ENCODE results near the gene ZSWIM3. TPM values are rescaled to one million over a fixed set of nuclear protein-coding genes. Genes with fewer than 3 reads are reported as not detected.

The ZSWIM3 gene
- total and polyA plus RNA-seq, 4 experiments from 2014 or later: 0.77 to 7.1 (median 4.6) TPM

GRCh38 chr20:45924391-45925261 is 67.2 kb downstream of the ZSWIM3 start:
- intact Hi-C loops (cut with micrococcal nuclease): no loop called here
- Histone ChIP-seq H3K4me1 (ENCODE audit: insufficient read depth, low read length) (peaks cover 4% of the 10 kb centered on the region), H3K27me3 (ENCODE audit: insufficient read depth, low read length) (peaks cover 7% of the 10 kb centered on the region), H3K27ac (ENCODE audit: low read depth, low read length) (no peak overlapping the region), H3K4me3 (ENCODE audit: low read length in 2 of 2) (no peak overlapping the region), H3K36me3 (ENCODE audit: insufficient read depth, low read length) (no peaks in the 10 kb centered on the region), H3K9me3 (ENCODE audit: control insufficient read depth in 1 of 2, low read length in 2 of 2) (no peaks in the 10 kb centered on the region)
- DNase-seq: no peak
- H3K27me3 Mint-ChIP-seq: peaks cover 7 to 11% of the 10 kb centered on the region in 2 donors
- ChIA-PET CTCF (ENCODE audit: partially characterized antibody) (interaction anchor here (1.1 to 1.4 kb wide), 3 partner anchors 8 to 124 kb away, joined by 3 to 4 read pairs (median 3); partner anchors contain the start of gene PCIF1), POLR2A (ENCODE audit: partially characterized antibody) (interaction anchor here (0.7 to 2.5 kb wide), 6 partner anchors 10 to 68 kb away, joined by 3 to 13 read pairs (median 3); partner anchors contain the start of gene PCIF1)
- peaks cover 0 to 4% (median 2%) of the 10 kb centered on the region in 4 donors for H3K4me1 Mint-ChIP-seq
- no peak overlapping the region for H3K4me3 Mint-ChIP-seq
- H3K9me3 Mint-ChIP-seq: no peaks in the 10 kb centered on the region
- no peaks in the 10 kb centered on the region for H3K36me3 Mint-ChIP-seq
- H3K27ac Mint-ChIP-seq: peak overlapping the region in 2 of 7 donors; percentile 3 to 31

- Histone ChIP-seq H3K36me3 (ENCODE audit: insufficient read depth, low read length) (no peaks in the 10 kb centered on the region), H3K4me3 (ENCODE audit: low read length in 2 of 2) (no peak overlapping the region), H3K27ac (ENCODE audit: low read depth, low read length) (no peak overlapping the region), H3K4me1 (ENCODE audit: insufficient read depth, low read length) (peaks cover 4% of the 10 kb centered on the region), H3K9me3 (ENCODE audit: control insufficient read depth in 1 of 2, low read length in 2 of 2) (no peaks in the 10 kb centered on the region), H3K27me3 (ENCODE audit: insufficient read depth, low read length) (peaks cover 2% of the 10 kb centered on the region)
- no peak overlapping the region for H3K27ac Mint-ChIP-seq
- CTCF ChIA-PET (ENCODE audit: partially characterized antibody): interaction anchor here (0.9 kb wide), 1 partner anchor 88 kb away, joined by 3 read pairs; no protein-coding TSS in a partner anchor
- intact Hi-C loops (cut with micrococcal nuclease): no loop called here
- peaks cover 2 to 5% of the 10 kb centered on the region in 2 donors for H3K27me3 Mint-ChIP-seq
- H3K36me3 Mint-ChIP-seq: no peaks in the 10 kb centered on the region
- H3K4me1 Mint-ChIP-seq: peaks cover 0 to 4% (median 2%) of the 10 kb centered on the region in 4 donors
- H3K4me3 Mint-ChIP-seq: no peak overlapping the region
- POLR2A ChIA-PET (ENCODE audit: partially characterized antibody): interaction anchor here (0.7 to 2.5 kb wide), 3 partner anchors 8 to 36 kb away, joined by 3 to 13 read pairs (median 3); partner anchors contain the start of gene PCIF1
- H3K9me3 Mint-ChIP-seq: no peaks in the 10 kb centered on the region
- DNase-seq: no peak
These were observed 68.5 kb downstream of the ZSWIM3 start for GRCh38 chr20:45925821-45926506.

- peaks cover under 1 to 2% of the 10 kb centered on the region in 2 donors for H3K27me3 Mint-ChIP-seq
- Histone ChIP-seq H3K4me1 (ENCODE audit: insufficient read depth, low read length) (peaks cover 4% of the 10 kb centered on the region), H3K27me3 (ENCODE audit: insufficient read depth, low read length) (no peaks in the 10 kb centered on the region), H3K36me3 (ENCODE audit: insufficient read depth, low read length) (no peaks in the 10 kb centered on the region), H3K27ac (ENCODE audit: low read depth, low read length) (no peak overlapping the region), H3K4me3 (ENCODE audit: low read length in 2 of 2) (no peak overlapping the region), H3K9me3 (ENCODE audit: control insufficient read depth in 1 of 2, low read length in 2 of 2) (no peaks in the 10 kb centered on the region)
- no peaks in the 10 kb centered on the region for H3K9me3 Mint-ChIP-seq
- DNase-seq: no peak
- H3K36me3 Mint-ChIP-seq: no peaks in the 10 kb centered on the region
- ChIA-PET POLR2A (ENCODE audit: partially characterized antibody) (interaction anchor here (0.7 to 2.5 kb wide), 3 partner anchors 8 to 22 kb away, joined by 3 to 13 read pairs (median 3); partner anchors contain the start of gene PCIF1), CTCF (ENCODE audit: partially characterized antibody) (interaction anchor here (1.0 kb wide), 1 partner anchor 44 kb away, joined by 4 read pairs; no protein-coding TSS in a partner anchor)
- H3K27ac Mint-ChIP-seq: no peak overlapping the region
- H3K4me1 Mint-ChIP-seq: peaks cover 0 to 4% (median 2%) of the 10 kb centered on the region in 4 donors
- no peak overlapping the region for H3K4me3 Mint-ChIP-seq
- intact Hi-C loops (cut with micrococcal nuclease): no loop called here
These were observed 69.3 kb downstream of the ZSWIM3 start for GRCh38 chr20:45926731-45927070.

- Mint-ChIP-seq H3K9me3 (no peaks in the 10 kb centered on the region), H3K27ac (peak overlapping the region in 2 of 7 donors; percentile 24 to 68), H3K27me3 (no peaks in the 10 kb centered on the region), H3K4me1 (peaks cover 0 to 4% (median 2%) of the 10 kb centered on the region in 4 donors), H3K4me3 (no peak overlapping the region), H3K36me3 (no peaks in the 10 kb centered on the region)
- intact Hi-C loops (cut with micrococcal nuclease): no loop called here
- no peaks in the 10 kb centered on the region for H3K36me3 ChIP-seq (ENCODE audit: insufficient read depth, low read length)
- CTCF ChIA-PET (ENCODE audit: partially characterized antibody): interaction anchor here (1.0 to 1.1 kb wide), 2 partner anchors 43 to 102 kb away, joined by 3 to 4 read pairs; no protein-coding TSS in a partner anchor
- peaks cover 4% of the 10 kb centered on the region for H3K4me1 ChIP-seq (ENCODE audit: insufficient read depth, low read length)
- H3K27ac ChIP-seq (ENCODE audit: low read depth, low read length): no peak overlapping the region
- no peak for DNase-seq
- H3K27me3 ChIP-seq (ENCODE audit: insufficient read depth, low read length): no peaks in the 10 kb centered on the region
- POLR2A ChIA-PET (ENCODE audit: partially characterized antibody): interaction anchor here (0.7 to 3.2 kb wide), 4 partner anchors 17 to 57 kb away, joined by 3 to 11 read pairs (median 4); partner anchors contain the start of genes CTSA and NEURL2
- H3K4me3 ChIP-seq (ENCODE audit: low read length in 2 of 2): no peak overlapping the region
- no peaks in the 10 kb centered on the region for H3K9me3 ChIP-seq (ENCODE audit: control insufficient read depth in 1 of 2, low read length in 2 of 2)
These were observed 69.9 kb downstream of the ZSWIM3 start for GRCh38 chr20:45927071-45927878.

Other genes starting within 250 kb of the ZSWIM3 start
- not detected for gene WFDC10A, start 227.9 kb upstream of the ZSWIM3 start, total RNA-seq
- gene WFDC10A, start 227.9 kb upstream of the ZSWIM3 start, polyA plus RNA-seq: not detected
- not detected for gene WFDC9, start 226.3 kb upstream of the ZSWIM3 start, total RNA-seq
- not detected for gene WFDC9, start 226.3 kb upstream of the ZSWIM3 start, polyA plus RNA-seq
- gene WFDC11, start 187.4 kb upstream of the ZSWIM3 start, total RNA-seq: not detected
- not detected for gene WFDC11, start 187.4 kb upstream of the ZSWIM3 start, polyA plus RNA-seq
- gene WFDC13, start 155.6 kb upstream of the ZSWIM3 start, total RNA-seq: not detected
- not detected for gene WFDC13, start 155.6 kb upstream of the ZSWIM3 start, polyA plus RNA-seq
- gene WFDC10B, start 152.6 kb upstream of the ZSWIM3 start, total RNA-seq: not detected
- not detected for gene WFDC10B, start 152.6 kb upstream of the ZSWIM3 start, polyA plus RNA-seq
- not detected for gene SPINT4, start 135.3 kb upstream of the ZSWIM3 start, total RNA-seq
- gene SPINT4, start 135.3 kb upstream of the ZSWIM3 start, polyA plus RNA-seq: not detected
- not detected for gene WFDC3, start 65.7 kb upstream of the ZSWIM3 start, total RNA-seq
- not detected for gene WFDC3, start 65.7 kb upstream of the ZSWIM3 start, polyA plus RNA-seq
- gene DNTTIP1, start 65.7 kb upstream of the ZSWIM3 start, total RNA-seq: 10 to 100 TPM; 18.6 TPM
- 10 to 100 TPM; 37.3 to 49.9 TPM for gene DNTTIP1, start 65.7 kb upstream of the ZSWIM3 start, polyA plus RNA-seq
- under 1 TPM; 0.55 to 0.61 TPM for gene UBE2C, start 45.0 kb upstream of the ZSWIM3 start, total RNA-seq
- under 1 TPM in 1 of 2 donors, not detected in 1; 0.36 TPM for gene UBE2C, start 45.0 kb upstream of the ZSWIM3 start, polyA plus RNA-seq
- gene TNNC2, start 30.3 kb upstream of the ZSWIM3 start, total RNA-seq: not detected
- under 1 TPM; 0.61 to 0.67 TPM for gene TNNC2, start 30.3 kb upstream of the ZSWIM3 start, polyA plus RNA-seq
- 1 to 10 TPM; 2.6 to 3.5 TPM for gene SNX21, start 23.8 kb upstream of the ZSWIM3 start, total RNA-seq
- 1 to 10 TPM in 1 of 2 donors, under 1 TPM in 1; 0.20 to 1.8 TPM for gene SNX21, start 23.8 kb upstream of the ZSWIM3 start, polyA plus RNA-seq
- 10 to 100 TPM; 30.6 to 33.4 TPM for gene ACOT8, start 222 bp upstream of the ZSWIM3 start, total RNA-seq
- 10 to 100 TPM; 38.0 to 54.3 TPM for gene ACOT8, start 222 bp upstream of the ZSWIM3 start, polyA plus RNA-seq
- 10 to 100 TPM; 18.2 to 18.5 TPM for gene ZSWIM1, start 23.6 kb downstream of the ZSWIM3 start, total RNA-seq
- gene ZSWIM1, start 23.6 kb downstream of the ZSWIM3 start, polyA plus RNA-seq: 1 to 10 TPM in 1 of 2 donors, under 1 TPM in 1; 0.86 to 8.5 TPM
- gene SPATA25, start 30.0 kb downstream of the ZSWIM3 start, total RNA-seq: 1 to 10 TPM; 2.8 to 4.7 TPM
- gene SPATA25, start 30.0 kb downstream of the ZSWIM3 start, polyA plus RNA-seq: under 1 TPM in 1 of 2 donors, not detected in 1; 0.38 TPM
- 1 to 10 TPM; 5.5 to 5.6 TPM for gene NEURL2, start 33.6 kb downstream of the ZSWIM3 start, total RNA-seq
- under 1 TPM; 0.29 to 0.75 TPM for gene NEURL2, start 33.6 kb downstream of the ZSWIM3 start, polyA plus RNA-seq
- gene CTSA, start 33.7 kb downstream of the ZSWIM3 start, total RNA-seq: 100 to 1,000 TPM; 102 to 103 TPM
- 100 to 1,000 TPM; 143 to 165 TPM for gene CTSA, start 33.7 kb downstream of the ZSWIM3 start, polyA plus RNA-seq
- gene PLTP, start 54.5 kb downstream of the ZSWIM3 start, total RNA-seq: under 1 TPM in 1 of 2 experiments, not detected in 1; 0.19 TPM
- gene PLTP, start 54.5 kb downstream of the ZSWIM3 start, polyA plus RNA-seq: under 1 TPM; 0.29 to 0.69 TPM
- gene PCIF1, start 77.1 kb downstream of the ZSWIM3 start, total RNA-seq: 10 to 100 TPM; 63.1 to 69.4 TPM
- gene PCIF1, start 77.1 kb downstream of the ZSWIM3 start, polyA plus RNA-seq: 10 to 100 TPM; 70.9 to 83.4 TPM
- 10 to 100 TPM; 62.5 to 63.2 TPM for gene ZNF335, start 114.6 kb downstream of the ZSWIM3 start, total RNA-seq
- 10 to 100 TPM in 1 of 2 donors, 1 to 10 TPM in 1; 6.4 to 16.5 TPM for gene ZNF335, start 114.6 kb downstream of the ZSWIM3 start, polyA plus RNA-seq
- 10 to 100 TPM; 32.9 to 35.3 TPM for gene MMP9, start 151.3 kb downstream of the ZSWIM3 start, total RNA-seq
- gene MMP9, start 151.3 kb downstream of the ZSWIM3 start, polyA plus RNA-seq: not detected
- gene SLC12A5, start 171.6 kb downstream of the ZSWIM3 start, total RNA-seq: not detected
- gene SLC12A5, start 171.6 kb downstream of the ZSWIM3 start, polyA plus RNA-seq: not detected
- gene NCOA5, start 232.3 kb downstream of the ZSWIM3 start, total RNA-seq: 10 to 100 TPM; 37.8 to 47.2 TPM
- gene NCOA5, start 232.3 kb downstream of the ZSWIM3 start, polyA plus RNA-seq: 10 to 100 TPM; 12.8 to 39.4 TPM

Data from CD4-positive, alpha-beta memory T cell (primary cell).